Sigmoid colon (tissue), 4 donors: Measurements from ENCODE around the gene ATXN10.

Source experiments
- CTCF ChIP-seq, 4 experiments: fragments of 450-650 bp in 3 of 4; fragments of 200-600 bp in 1 of 4; IDR thresholded peaks; one replicate each; pipeline ENCODE4 v1.5.1; 2016 to 2019; ENCODE audit warnings: antibody characterized with exemption in 4 of 4, mild to moderate bottlenecking in 3 of 4, moderate library complexity in 2 of 4
- EP300 ChIP-seq, 4 donors: sonication (generic); formaldehyde crosslinking; IDR thresholded peaks; one replicate each; pipeline ENCODE4 v1.6.1; 2017; ENCODE audit warnings: antibody characterized with exemption in 4 of 4
- POLR2A ChIP-seq, 2 donors: fragments of 450-650 bp; IDR thresholded peaks; one replicate each; pipeline ENCODE4 v1.6.1; 2016; ENCODE audit warnings: antibody characterized with exemption in 2 of 2, mild to moderate bottlenecking in 2 of 2, moderate library complexity in 2 of 2

GRCh38 chr22:45804319-45804985 is 132.8 kb downstream of the ATXN10 start:
- TF ChIP-seq CTCF (IDR thresholded peaks at IDR 0.05) = no peak
- no peak for TF ChIP-seq POLR2A (IDR thresholded peaks at IDR 0.05)
- TF ChIP-seq EP300 (IDR thresholded peaks at IDR 0.05) = no peak
